Activated gamma-delta T cell (primary cell): Measurements from ENCODE around the gene ARMH4.

ENCODE experiments used
- DNase-seq: peaks from one replicate; lab custom pipeline; 2025; lab: John Stamatoyannopoulos, UW

Gene ARMH4

DNA sequence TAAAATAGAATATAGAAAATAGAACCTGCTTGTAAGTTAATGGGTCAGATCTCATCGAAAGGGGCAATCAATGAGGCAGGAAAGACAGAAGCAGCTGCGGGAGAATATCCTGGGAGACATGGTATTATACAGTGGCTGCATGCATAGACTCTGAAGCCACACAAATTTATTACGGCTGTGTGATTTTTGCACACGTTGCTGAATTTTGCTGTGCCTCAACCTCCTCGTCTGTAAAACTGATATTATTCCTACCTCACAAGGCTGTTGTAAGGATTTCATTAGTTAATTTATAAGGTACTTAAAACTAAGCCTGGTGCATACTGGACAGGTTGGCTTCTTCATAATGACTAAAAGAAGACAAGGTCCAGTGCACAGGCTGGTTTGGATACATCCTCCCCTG lies 52.3 kb downstream of the ARMH4 start:
- DNase-seq, result no peak

DNA sequence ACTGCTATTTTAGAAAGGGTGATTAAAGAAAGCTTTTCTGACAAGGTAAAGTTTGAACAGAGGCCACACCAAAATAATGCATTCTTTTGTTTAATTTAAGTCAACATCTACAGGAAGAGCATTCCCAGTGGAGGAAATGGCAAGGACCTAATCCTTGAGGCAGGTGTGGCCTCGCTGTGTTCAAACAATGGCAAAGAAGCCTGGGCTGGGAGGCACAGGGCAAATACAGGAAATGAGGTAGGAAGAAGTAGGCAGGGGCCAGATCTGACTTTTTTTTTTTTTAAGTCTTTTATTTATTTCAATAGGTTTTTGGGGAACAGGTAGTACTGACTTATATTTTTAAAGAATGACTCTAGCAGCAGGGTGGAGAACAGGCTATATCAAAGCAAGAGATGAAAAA lies 53.5 kb downstream of the ARMH4 start:
- no peak for DNase-seq

- DNase-seq, result no peak
These were observed 55.3 kb downstream of the ARMH4 start for GRCh38 chr14:58096731-58097130.

- DNase-seq, result no peak
These were observed 60.0 kb downstream of the ARMH4 start for GRCh38 chr14:58091883-58092630.

GRCh38 chr14:58089612-58090011 lies 62.4 kb downstream of the ARMH4 start:
- DNase-seq, result no peak

- DNase-seq, result no peak
These were observed 63.1 kb downstream of the ARMH4 start for GRCh38 chr14:58088961-58089360.

- DNase-seq, result no peak
These were observed 66.1 kb downstream of the ARMH4 start for GRCh38 chr14:58085877-58086276.

GRCh38 chr14:58082491-58083098 lies 69.4 kb downstream of the ARMH4 start:
- DNase-seq, result no peak

DNA sequence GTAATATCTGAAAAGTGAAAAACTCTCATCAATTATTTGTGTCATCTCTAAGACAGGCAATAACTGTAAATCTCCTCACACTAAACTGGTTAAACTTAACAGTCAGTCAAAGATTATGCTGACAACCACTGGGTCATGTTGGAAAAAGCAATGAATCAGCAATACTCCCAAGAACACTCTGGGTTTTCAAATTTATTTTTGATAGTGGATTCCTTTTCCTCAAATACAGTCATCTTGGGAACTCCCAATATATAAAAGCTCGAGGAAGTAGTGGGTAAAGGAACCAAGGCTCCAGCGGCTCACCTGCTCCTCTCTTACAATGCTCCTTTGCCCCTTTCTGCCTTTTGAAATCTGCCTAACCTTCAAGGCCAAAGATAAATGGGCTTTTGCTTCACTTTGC lies 70.0 kb downstream of the ARMH4 start:
- DNase-seq, result no peak

- no peak for DNase-seq
These were observed 73.5 kb downstream of the ARMH4 start for GRCh38 chr14:58078471-58078870.

GRCh38 chr14:58078068-58078467 lies 73.9 kb downstream of the ARMH4 start:
- DNase-seq, result no peak

DNA sequence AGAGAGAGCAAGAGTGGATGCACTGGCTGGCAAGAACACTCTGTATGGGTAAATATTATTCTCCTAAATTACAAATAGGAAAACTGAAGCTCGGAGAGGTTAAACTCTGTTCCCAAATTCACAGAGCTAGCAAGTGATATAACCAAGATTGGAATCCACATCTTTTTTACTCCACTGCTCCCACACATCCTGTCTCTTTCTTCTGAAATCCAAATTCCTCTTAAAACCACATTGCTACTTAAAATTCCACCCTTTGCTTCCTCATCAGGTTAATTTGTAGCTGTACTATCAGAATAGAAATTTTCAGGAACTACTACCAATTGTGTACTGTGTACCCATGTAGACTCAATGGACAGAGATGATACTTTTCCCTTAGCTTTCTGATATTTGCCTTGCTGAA lies 74.4 kb downstream of the ARMH4 start:
- DNase-seq, result no peak

GRCh38 chr14:58073516-58073915 lies 78.5 kb downstream of the ARMH4 start:
- no peak for DNase-seq

- no peak for DNase-seq
These were observed 79.5 kb downstream of the ARMH4 start for GRCh38 chr14:58072288-58073071.

GRCh38 chr14:58071341-58071740 lies 80.7 kb downstream of the ARMH4 start:
- no peak for DNase-seq

- no peak for DNase-seq
These were observed 83.7 kb downstream of the ARMH4 start for GRCh38 chr14:58068306-58068705.

GRCh38 chr14:58066115-58066514 lies 85.9 kb downstream of the ARMH4 start:
- DNase-seq, result no peak

DNA sequence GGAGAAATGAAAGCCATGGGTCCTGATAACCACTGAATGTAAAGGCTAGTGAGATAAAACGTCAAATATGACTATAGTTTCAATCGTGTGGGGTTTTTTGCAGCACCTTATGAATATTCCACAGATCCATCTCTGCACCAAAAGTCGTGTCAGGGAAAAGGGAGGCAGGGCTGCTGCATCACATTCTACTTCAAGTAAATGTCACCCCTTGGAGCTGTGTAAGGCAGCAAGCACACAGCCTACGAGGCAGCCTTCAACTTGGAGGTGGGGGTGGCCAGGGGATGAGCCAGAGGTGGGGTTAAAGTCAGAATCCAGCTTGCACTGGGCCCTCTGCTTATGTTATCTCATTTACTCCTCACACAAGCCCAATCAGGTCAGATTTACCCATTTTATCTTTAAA lies 90.4 kb downstream of the ARMH4 start:
- no peak for DNase-seq

DNA sequence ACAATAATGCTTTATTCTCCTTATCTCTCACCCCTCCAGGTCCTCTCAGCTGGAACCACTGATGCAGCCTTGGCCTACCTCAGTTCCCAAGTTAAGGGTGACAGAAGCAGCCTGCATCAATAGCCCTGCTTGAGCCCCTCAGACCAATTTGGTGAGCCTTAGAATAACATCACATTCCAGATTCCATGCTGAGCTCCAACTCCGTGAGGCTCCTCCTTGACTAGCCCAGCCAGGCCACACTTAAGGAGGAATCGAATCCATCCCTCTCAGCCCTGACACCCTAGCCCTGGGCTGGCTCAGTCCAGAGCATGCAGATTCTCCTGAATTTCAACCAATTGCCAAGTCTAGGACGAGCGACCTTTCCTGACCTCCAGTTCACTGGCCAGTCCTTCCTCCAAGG lies 91.1 kb downstream of the ARMH4 start:
- no peak for DNase-seq

- DNase-seq, result no peak
These were observed 91.9 kb downstream of the ARMH4 start for GRCh38 chr14:58060077-58060476.

DNA sequence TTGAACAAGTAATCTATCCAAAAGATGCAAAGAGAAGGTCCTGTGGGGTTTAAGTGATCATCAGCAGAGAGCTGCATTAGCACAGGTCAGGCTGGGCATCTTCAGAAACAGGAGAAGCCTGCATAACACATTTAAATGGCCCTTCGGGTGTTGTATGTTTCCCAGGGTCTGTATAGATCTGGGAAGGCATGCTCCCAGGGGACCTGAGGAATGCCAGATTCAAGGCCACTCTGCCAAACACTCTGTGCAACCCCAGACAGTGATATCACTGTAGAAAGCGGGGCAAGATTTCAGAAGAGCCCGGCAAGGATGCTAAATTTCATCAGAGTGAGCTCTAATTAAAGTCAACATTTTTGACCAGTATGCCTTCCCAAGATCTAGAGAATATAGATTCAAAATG lies 92.9 kb downstream of the ARMH4 start:
- no peak for DNase-seq

DNA sequence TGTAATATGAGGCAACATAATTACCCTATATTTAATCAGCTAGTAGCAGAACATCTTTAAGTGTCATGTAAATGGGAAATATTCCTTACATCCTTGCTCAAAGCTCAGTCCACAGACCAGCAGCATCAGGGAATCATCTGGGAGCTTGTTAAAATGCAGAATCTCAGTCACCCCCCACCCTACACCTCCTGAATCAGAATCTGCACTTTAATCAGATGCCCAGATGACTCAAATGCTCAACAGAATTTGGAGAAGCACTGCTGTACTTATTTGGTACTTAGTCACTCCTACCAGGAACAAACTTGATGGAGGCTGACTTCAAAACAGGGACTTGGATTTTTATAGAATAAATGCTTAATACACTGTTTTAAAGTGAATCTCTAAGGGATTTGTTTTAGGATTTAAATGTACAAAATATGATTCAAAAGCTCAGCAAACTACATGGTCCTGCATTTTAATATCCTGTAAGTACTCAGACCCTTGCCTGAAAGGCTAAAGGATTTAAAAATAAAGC lies 96.5 kb downstream of the ARMH4 start:
- DNase-seq, result no peak

- no peak for DNase-seq
These were observed 97.9 kb downstream of the ARMH4 start for GRCh38 chr14:58054100-58054499.
